IMR-90 (cell line): Measurements from ENCODE around the gene CYGB.

Experiments
- CEBPB ChIP-seq: IDR thresholded peaks from 2 replicates; pipeline ENCODE4 v1.6.1; 2012; ENCODE audit warnings: low read depth, low read length, improper control_type of control experiment
- CTCF ChIP-seq: conservative IDR thresholded peaks from 2 replicates; pipeline ENCODE4 v1.5.1; 2012; ENCODE audit warnings: mild to moderate bottlenecking, low read depth, low read length, improper control_type of control experiment
- MAFK ChIP-seq: IDR thresholded peaks from 2 replicates; pipeline ENCODE4 v1.6.1; 2012; ENCODE audit warnings: low read depth, low read length, improper control_type of control experiment
- MAZ ChIP-seq: IDR thresholded peaks from 2 replicates; pipeline ENCODE4 v1.6.1; 2012; ENCODE audit warnings: low read depth, mild to moderate bottlenecking, low read length, improper control_type of control experiment, moderate library complexity, borderline replicate concordance
- MXI1 ChIP-seq: IDR thresholded peaks from 2 replicates; pipeline ENCODE4 v1.6.1; 2012; ENCODE audit warnings: low read depth, mild to moderate bottlenecking, low read length, moderate library complexity, borderline replicate concordance
- NFE2L2 ChIP-seq: fragments of 150-350 bp; IDR thresholded peaks from 2 replicates; pipeline ENCODE4 v1.6.1; 2016; ENCODE audit warnings: low read depth, mild to moderate bottlenecking, low read length
- POLR2A ChIP-seq: IDR thresholded peaks from 2 replicates; pipeline ENCODE4 v1.6.1; 2012; ENCODE audit warnings: mild to moderate bottlenecking, low read depth, low read length
- RAD21 ChIP-seq: IDR thresholded peaks from 2 replicates; pipeline ENCODE4 v1.6.1; 2012; ENCODE audit warnings: low read length, improper control_type of control experiment
- RFX5 ChIP-seq: IDR thresholded peaks from 2 replicates; pipeline ENCODE4 v1.8.0; 2012; ENCODE audit warnings: low read depth, mild to moderate bottlenecking, low read length, moderate library complexity
- SMC3 ChIP-seq: fragments of 150-350 bp; IDR thresholded peaks from 2 replicates; pipeline ENCODE4 v1.6.1; 2016; ENCODE audit warnings: low read depth, mild to moderate bottlenecking, antibody characterized with exemption, low read length, moderate library complexity
- USF2 ChIP-seq: fragments of 150-350 bp; IDR thresholded peaks from 2 replicates; pipeline ENCODE4 v1.6.1; 2017; ENCODE audit warnings: mild to moderate bottlenecking, antibody characterized with exemption, low read length, low read depth

DNA sequence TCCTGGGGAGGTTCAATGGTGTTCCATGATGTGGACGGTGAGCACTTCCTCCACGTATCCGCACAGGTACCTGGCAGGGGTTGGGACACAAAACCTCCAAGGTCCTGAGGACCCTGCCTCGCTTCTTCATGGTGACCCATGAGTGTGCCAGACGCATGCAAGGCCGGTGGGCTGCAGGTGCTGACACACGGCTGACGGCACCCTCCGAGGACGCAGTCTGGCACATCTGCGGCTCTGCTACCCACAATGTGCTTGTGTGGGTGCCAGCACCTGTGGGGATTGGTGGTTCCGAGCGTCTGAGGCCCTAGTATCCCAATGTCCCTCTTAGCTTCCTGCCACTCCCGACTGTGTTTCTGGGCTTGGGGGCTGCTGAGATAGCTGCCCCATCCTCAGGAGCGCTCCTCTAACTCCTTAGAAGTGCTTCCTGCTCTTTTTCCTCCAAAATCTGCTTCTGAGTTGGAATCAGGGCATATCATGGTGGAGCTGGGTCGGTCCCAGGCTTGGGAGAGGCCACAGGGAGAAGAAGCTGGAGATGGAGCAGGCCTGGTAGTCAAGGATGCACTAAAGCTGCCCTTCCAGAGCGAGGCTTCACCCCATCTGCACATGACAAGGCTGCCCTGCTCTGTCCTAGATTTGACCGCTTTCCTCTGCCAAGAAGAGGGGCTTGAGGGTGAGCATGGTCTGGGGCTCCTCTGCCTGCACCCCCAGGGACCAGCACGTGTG is 1.6 kb downstream of the CYGB start:
- TF ChIP-seq CTCF (no peak), MAFK (no peak), POLR2A (no peak), RFX5 (no peak), NFE2L2 (no peak), USF2 (no peak), CEBPB (no peak), MXI1 (no peak), SMC3 (no peak), MAZ (no peak), RAD21 (no peak)
